Activated CD8-positive, alpha-beta memory T cell treated with anti-CD3 and anti-CD28 coated beads for 1 hour (primary cell): ENCODE results near the gene MIEN1.
A peak's percentile ranks its signal among the peaks of the same experiment; 100 is the strongest.
"Not testable (repeated sequence)": the region's sequence is repeated elsewhere in the genome, so short reads cannot be mapped to it uniquely, and the experiment has no call there.

ENCODE experiments used
- DNase-seq, 2 donors: peaks; one replicate each; pipeline ENCODE4 v3.0.0-alpha.2; 2020; ENCODE audit warnings: low read depth in 1 of 2; ENCODE audit errors: extremely low read depth in 1 of 2

MIEN1 gene

DNA sequence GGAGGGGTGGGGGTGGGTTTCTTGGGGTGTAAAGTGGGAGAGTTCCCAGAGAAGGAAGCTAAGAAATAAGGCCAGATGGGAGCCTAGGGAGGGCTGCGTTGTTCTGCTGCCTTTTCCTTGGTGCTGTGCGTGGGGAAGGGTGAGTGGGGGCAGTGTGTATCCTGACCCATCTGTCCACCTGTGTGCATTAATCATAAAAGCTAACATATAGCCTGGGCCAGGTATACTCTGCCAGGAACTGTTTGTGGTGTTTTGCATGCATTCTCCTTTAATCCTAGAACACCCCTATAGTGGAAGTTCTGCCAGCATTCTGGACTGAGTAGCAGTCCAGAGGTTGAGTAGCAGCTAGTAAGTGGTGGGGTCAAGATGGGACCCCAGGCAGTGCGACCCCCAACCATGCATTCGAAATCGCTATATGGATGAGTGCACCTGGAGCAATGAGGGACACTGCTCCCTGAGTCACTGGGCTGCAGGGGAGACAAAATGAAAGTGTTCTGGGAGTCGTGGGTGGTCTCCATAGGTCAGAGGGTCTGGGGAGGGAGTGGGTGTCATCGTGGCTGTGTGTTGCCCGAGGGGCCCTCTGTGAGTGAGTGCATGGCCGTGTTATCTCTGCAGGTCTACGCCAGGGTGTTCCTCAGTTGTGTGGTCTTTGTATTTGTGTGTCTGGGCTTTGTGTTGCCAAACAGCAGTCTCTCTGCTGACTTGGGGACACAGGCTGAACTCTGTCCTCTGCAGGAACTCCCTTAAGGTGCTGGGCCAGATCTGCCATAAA, 29.1 kb downstream of the MIEN1 start:
- no peak for DNase-seq

DNA sequence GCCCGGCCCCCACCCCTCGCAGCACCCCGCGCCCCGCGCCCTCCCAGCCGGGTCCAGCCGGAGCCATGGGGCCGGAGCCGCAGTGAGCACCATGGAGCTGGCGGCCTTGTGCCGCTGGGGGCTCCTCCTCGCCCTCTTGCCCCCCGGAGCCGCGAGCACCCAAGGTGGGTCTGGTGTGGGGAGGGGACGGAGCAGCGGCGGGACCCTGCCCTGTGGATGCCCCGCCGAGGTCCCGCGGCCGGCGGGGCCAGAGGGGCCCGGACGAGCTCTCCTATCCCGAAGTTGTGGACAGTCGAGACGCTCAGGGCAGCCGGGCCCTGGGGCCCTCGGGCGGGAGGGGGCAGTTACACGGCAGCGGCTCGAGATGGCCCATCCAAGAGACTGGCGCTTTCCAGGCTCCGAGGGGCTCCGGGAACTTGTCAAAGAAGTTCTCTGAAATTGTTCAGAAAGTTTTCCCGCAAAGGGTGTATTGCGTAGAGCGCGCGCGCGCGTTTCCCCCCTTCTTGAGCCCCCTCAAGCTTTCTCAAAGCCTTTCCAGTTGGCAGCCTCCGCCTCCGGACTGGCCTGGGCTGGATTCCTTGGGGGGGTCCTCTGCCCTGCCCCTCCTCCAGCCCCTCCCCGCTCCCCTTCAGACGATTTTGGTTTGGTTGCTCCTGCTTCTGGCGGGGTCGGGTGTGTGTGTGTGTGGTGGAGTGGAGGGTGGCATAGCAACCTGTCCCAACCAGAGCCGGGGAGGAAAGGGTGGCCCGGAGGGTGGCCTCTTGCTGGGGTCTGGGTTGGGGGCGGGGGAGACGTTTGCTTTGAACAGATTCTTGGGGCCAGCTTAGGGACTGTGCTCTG, 30.0 kb downstream of the MIEN1 start:
- DNase-seq, result no peak

DNA sequence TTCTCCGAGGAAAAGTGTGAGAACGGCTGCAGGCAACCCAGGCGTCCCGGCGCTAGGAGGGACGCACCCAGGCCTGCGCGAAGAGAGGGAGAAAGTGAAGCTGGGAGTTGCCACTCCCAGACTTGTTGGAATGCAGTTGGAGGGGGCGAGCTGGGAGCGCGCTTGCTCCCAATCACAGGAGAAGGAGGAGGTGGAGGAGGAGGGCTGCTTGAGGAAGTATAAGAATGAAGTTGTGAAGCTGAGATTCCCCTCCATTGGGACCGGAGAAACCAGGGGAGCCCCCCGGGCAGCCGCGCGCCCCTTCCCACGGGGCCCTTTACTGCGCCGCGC, 30.5 kb downstream of the MIEN1 start, which contains the start of gene ERBB2:
Gene ERBB2, plus strand, starts transcription at position 247 of the 330 bp plus-strand sequence. CDS start 175 bp downstream, outside the sequence.
- DNase-seq, result no peak

DNA sequence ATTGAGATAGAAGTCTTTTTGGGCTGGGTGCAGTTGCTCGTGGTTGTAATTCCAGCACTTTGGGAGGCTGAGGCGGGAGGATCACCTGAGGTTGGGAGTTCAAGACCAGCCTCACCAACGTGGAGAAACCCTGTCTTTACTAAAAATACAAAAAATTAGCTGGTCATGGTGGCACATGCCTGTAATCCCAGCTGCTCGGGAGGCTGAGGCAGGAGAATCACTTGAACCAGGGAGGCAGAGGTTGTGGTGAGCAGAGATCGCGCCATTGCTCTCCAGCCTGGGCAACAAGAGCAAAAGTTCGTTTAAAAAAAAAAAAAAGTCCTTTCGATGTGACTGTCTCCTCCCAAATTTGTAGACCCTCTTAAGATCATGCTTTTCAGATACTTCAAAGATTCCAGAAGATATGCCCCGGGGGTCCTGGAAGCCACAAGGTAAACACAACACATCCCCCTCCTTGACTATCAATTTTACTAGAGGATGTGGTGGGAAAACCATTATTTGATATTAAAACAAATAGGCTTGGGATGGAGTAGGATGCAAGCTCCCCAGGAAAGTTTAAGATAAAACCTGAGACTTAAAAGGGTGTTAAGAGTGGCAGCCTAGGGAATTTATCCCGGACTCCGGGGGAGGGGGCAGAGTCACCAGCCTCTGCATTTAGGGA, 31.0 kb downstream of the MIEN1 start:
- DNase-seq, result not testable (repeated sequence)

DNA sequence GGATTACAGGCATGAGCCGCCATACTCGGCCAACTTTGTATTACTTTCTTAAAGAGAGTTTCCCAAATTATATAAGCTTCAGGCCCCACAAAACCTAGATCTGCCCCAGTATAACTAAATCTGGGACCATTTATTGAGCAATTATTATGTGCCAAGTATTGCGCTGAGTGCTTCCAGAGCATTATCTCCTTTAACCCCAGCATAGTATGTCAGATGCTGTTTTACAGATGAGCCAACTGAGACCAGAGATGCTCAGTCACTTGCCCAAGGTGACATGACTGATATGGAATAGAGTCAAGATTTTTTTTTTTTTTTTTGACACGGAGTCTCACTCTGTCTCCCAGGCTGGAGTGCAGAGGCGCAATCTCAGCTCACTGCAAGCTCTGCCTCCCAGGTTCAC, 32.4 kb downstream of the MIEN1 start:
- no peak for DNase-seq

DNA sequence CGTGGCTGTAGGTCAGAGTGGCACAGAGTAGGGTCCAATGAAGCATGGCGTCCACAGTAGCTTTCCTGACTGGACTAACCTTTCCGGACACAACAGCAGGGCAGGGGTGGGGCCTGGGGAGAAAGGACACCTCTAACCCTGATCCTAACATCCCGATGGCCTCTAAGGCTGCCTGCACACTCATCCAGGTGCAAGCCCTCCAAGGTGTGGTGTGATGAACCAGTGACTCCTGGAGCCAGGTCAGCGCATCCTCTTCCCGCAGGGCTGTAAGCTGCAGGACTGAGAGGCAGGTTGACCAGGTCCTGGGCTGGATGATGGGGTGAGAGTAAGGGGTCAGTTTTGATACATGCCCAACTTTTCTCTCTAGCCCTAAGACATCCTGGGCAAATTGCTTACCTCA, 33.6 kb downstream of the MIEN1 start:
- DNase-seq, result no peak

DNA sequence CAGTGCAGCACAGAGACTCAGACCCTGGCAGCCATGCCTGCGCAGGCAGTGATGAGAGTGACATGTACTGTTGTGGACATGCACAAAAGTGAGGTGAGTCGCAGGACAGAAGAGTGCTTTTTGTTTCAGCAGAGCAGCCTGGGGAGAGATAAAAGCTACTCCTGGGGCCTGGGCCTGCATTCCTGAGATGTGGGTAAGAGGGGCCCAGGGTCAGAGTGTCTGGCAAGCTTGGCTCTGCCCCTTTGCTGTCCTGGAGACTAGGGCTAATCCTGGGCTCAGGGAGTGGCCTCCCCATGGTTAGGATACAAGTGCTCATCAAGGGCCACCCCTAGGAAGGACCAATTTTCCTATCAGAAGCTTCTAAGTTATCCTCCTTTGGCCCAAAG, 35.2 kb downstream of the MIEN1 start:
- DNase-seq, result no peak

DNA sequence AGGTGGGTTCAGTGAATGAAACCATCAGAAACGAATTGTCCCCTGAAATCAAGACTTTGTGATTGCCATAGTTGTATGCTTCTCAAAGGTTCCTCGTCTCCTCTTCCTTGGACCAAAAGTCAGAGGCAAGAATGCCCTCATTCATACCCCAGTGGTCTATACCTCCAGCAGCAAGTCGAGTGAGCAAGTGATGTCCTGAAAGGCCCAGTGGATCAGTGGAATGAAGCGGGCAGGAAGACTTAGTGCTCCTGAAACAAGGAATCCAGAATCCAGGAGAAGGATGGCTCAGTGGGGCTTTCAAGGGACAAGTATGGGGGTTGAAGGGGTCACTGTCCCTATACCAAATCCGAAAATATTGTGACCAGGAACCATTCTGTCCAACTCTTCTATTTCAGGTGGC, 35.7 kb downstream of the MIEN1 start:
- DNase-seq, result no peak

DNA sequence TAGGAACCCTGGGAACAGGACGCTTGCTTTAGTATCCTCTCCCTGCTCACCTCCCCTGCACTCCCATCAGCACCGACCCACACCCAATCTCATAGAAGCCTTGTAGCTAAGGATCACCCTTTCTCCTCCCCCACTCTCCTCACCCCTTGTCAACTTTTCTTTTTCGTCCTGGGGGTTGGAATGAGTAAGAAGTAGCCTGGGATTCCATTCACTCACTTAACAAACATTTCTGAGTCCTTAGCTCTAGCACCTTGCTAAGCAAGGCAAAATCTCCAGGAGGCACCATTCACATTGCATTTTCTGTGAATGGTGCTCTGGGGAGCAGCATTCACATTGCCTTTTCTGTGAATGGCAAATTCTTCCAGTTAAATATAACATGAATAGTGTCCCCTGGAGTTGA, 41.4 kb downstream of the MIEN1 start:
- DNase-seq, result no peak

DNA sequence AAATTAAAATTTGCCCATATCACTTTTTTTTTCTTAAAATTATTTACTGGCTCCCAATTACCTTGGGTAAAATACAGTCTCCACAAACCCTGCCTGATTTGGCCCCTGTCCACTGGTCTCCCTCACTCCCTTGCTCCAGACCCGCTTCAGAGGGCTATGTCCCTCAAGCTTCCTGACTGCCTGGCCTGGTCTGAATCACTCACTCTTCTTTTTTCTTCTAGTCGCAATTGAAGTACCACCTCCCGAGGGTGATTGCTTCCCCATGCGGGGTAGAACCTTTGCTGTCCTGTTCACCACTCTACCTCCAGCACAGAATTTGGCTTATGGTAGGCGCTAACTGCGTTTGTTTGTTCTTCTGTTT, 41.9 kb downstream of the MIEN1 start:
- no peak for DNase-seq

DNA sequence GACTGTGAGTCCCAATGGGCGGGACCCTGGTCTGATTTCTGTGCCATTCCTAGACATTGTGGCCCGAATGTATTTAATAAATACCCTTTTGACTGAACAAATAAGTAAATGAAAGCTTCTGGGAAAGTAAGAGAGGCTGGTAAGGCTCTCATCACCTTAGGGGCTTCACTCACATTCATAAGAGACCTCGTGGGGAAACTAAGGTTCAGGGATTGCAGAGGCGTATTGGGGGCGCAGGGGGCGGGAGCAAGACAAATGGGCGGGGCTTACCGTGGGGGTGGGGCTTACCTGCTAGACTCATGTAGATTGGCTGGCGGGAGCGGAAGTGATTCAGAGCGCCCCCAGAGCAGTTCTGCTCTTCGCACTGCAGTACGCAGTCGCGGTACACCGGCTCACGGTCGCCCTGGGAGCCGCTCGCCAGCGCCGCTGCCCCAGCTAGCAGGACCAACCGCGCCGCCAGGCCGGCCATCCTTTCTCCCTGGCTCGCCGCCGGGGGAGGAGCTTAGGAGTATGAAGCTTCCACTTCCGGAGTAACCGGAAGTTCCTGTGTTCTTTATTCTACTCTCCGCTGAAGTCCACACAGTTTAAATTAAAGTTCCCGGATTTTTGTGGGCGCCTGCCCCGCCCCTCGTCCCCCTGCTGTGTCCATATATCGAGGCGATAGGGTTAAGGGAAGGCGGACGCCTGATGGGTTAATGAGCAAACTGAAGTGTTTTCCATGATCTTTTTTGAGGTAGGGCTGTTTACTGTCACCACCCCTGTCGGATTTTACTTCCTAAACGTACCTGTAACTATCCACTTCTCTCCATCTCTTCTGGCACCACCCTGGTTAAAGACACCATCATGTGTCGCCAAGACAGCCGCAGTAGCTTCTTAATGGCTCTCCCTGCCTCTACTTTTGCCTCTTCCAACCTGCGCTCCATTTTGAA, 42.5 kb downstream of the MIEN1 start, which contains the start of gene PGAP3:
Gene PGAP3, minus strand, starts transcription at position 512 of the 929 bp plus-strand sequence. Its CDS starts 43 bp downstream, at position 469.
- peak; percentile 55 to 70 for DNase-seq

DNA sequence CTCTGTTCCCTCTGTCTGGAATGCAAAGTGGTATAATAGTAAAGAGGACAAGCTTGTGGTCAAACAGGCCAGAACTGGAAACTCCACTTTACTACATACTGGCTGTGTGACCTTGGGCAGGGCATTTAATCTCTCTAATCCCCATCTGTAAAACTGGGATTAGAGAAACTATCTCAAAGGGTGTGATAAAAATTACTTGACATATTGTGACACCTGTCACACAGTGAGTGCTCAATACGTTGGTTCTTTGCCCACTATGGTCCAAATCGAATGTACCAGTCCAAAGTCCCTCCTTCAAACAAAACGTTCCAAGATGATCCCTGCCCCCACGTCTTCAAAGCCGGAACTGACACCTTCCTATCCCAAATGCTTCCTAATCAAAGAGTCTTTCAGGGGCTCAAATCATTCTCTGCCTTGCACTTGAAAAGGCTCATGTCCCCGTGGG, 43.2 kb downstream of the MIEN1 start:
- no peak for DNase-seq

DNA sequence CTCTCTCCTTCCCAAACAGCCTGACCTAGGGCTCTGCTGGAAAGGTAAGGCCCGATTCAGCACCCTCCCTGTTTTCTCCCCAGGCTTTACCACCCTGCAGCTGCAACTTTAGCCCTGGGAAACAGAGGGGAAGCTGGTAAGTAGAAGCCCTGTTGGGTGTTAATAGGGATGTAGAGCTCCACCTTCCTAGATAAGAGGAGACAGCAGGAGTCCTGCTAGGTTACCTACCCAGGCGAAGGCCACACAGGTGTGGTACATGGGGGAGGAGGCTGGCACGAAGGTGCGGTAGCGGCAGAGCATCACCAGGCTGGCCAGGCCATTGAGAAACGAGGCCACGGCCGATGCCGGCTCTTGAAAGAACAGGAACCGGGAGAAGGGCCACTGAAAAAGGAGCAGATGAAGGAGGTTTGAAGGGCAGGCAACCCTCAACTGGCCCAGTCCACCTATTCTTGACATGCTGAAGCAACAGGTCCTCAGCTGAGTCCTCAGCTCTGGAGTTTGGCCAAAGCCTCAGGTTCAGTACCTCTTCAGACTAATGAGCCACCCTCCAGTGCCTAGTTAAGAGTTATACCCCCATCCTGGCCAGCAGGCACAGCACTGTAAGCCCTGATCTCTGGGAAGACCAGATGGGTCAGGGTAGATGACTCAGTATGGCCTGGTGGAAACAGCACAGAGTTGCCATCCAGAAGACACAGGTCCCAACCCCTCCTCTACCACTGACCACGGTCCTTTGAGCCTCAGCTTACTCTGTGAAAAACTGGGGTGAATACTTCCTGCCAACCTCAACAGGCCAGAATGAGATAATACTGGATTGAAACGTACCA, 45.8 kb downstream of the MIEN1 start:
- no peak for DNase-seq

DNA sequence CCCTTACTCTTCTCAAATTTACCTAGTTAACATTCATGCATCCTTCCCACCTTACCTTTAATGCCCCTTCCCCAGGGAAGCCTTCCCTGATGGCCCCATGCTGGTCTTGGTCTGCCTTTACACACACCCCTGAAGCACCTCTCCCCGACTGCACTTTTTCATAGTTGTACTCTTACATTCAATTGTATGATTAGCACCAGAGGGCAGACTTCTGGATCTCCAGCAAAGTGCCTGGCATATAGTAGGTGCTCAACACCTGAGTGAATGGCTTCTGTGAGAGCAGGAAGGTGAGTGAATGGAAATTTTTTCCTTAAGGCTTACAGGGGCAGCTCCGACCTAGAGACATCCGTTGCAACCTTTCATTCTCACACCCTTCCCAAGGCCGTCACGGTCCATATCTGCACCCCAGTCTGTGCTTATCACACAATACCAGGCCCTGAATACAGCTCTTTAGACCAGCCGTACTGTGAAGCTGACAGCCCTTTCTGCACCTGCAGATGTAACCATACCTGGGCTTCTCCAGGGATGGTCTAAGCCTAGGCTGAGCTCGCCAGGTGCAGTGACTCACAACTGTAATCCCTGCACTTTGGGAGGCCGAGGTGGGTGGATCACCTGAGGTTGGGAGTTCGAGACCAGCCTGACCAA, 46.9 kb downstream of the MIEN1 start:
- DNase-seq, result no peak

DNA sequence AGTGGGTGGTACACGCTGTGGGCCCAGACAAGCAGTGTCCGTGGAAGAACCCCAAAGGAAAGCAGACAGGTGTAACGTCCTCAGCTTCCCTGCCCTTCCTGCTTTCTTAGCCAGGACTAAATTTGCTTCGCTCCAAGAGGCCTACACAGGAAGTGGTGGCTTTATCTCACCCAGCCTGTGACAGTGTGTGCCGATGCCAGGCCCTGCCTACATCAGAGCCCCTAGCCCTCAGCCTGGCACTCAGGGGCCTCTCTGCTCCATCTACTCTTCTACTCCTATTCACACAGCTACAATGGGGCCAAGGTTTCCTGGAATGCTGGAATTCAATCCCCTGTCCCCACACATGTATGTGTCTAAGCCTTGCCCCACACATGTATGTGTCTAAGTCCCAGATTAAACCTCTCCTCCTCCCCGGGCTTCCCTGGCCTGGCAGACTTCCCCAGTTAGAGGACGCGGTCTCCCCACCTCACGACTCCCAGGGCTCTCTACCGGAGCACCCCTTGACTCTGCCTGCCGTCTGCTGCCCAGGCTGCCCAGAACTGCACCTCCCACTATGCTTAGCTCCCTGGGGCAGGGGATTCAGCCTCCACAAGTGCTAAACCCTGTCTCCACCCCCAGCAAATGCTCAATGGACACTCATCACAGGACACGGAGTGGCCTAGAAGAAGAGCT, 50.7 kb downstream of the MIEN1 start:
- DNase-seq, result no peak
